IPS-NIHi11 (cell line): ENCODE results near the gene ZFP57.

Source experiments
- DNase-seq: peaks from one replicate; pipeline ENCODE4 v3.0.0; 2012; ENCODE audit warnings: mixed read lengths, low spot score

Gene ZFP57

DNA sequence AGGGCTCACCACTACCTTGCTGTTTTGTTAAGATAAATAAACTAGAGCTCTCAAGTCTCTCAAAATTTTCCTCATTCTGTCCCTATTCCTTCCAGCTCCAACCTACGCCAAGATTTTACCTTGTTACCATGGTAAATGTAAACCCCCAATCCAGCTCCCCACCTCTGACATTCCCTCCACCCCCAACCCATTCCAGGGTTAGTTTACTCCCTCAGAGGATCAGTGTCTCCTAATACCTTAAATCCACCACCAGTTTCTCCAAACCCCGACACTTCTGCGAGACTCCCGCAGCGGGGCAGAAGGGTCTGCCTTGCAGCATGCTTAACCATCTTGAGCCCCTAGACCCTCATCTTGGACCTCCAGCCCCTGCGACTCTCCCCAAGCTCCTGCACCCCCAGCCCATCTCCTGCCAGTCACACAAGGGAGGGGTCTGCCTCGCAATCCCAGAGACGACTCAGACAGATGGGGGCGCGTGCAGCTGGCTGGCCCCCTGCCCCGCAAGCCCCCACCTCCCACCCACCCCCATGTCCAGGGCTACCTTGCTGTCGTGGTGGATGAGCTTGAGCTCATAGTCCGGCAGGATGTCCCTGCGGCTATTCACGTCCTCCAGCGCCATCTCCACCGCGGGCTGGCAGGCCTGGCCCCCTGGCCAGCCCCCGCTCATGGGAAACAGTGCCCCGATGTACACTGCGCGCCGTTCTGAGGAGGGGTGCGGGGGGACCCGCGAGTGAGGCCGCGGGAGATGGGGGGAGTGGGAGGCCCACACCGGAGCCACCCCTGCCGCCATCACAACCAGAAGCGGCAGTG lies 53.8 kb downstream of the ZFP57 start:
- DNase-seq, result no peak

DNA sequence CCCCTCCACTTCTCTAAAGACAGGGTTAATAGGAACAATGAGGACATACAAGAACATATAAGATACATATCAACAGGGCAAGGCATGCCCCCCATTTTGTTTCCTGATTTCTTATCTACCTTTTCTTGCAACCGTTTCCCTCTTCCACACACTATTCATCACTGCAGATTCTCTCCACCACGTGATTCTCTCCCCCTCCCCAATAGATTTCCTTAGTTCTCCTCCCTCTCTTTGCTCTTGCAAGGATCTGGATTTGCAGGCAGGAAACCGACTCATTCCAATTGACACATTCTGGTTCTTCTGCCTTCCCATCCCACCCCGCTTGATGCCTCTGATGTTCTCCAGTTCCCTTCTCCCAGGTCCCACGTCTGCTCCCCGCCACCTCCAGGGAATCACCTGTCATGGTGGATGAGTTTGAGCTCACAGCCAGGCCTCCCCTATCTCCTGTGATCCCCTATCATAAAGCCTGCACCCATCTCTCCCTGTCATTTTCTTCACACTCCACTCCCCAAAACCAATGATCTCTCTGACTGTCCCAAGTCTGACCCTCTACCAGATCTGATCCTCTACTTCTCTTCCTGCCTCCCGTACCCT lies 55.5 kb downstream of the ZFP57 start:
- no peak for DNase-seq

DNA sequence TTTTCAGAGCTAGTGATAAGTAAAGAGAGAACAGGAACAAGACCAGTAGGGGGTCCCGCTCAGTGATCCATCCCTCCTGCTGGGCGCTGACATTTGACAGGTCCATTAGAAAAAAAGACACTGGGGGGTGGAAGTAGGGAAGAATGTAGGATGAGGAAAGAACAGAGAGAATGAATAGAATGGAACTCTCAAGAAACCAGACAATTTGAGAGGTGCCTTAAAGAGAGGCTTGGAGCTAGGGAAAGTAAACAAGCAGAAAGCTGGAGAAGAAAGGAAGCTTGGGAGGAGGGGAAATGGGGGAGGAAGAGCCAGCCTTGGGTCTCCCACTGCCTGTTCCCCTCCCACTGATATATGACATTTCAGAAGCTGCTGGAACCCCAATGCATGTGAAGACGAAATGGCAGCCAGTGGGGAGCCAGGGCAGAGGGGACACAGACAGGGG lies 56.4 kb downstream of the ZFP57 start:
- no peak for DNase-seq
